Stomach (tissue), 4 donors: ENCODE data around the gene MRPL23.

Experiments
- EP300 ChIP-seq: sonication (generic); formaldehyde crosslinking; IDR thresholded peaks from one replicate; pipeline ENCODE4 v1.6.1; 2017; ENCODE audit warnings: antibody characterized with exemption
- POLR2A ChIP-seq, 4 donors: fragments of 450-650 bp; IDR thresholded peaks; one replicate each; pipeline ENCODE4 v1.6.1; 2016; ENCODE audit warnings: antibody characterized with exemption in 4 of 4, control low read depth in 2 of 4, mild to moderate bottlenecking in 1 of 4, moderate library complexity in 1 of 4
- POLR2AphosphoS5 ChIP-seq, 3 donors: sonication (generic); formaldehyde crosslinking; IDR thresholded peaks; one replicate each; pipeline ENCODE4 v1.6.1; 2016; ENCODE audit warnings: antibody characterized with exemption in 3 of 3
- TF ChIP-seq, protein P1 (sequence below), 7 experiments: fragments of 450-650 bp in 4 of 7; fragments of 200-600 bp in 3 of 7; sonication (generic) in 3 of 7; IDR thresholded peaks; one replicate each; pipeline ENCODE4 v1.5.1; 2016 to 2019; ENCODE audit warnings: antibody characterized with exemption in 7 of 7, control low read depth in 2 of 7, mild to moderate bottlenecking in 1 of 7

DNA sequence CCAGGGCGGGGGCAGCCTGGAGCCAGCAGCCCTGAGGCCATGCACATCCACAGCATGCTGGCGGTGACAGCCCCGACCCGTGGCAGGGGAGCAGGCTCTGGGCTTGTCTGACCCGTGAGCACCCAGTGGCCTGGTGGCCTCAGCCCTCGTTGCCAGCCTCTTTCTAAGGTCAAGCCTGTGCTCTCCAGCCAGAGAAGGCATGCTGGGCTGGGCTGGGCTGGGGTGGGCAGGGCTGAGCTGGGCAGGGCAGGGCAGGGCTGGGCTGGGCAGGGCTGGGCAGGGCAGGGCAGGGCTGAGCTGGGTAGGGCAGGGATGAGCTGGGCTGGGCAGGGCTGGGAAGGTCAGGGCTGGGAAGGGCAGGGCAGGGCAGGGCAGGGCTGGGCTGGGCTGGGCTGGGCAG, 39.9 kb downstream of the MRPL23 start:
- TF ChIP-seq POLR2A (IDR thresholded peaks at IDR 0.05) (no peak), EP300 (no peak), POLR2AphosphoS5 (IDR thresholded peaks at IDR 0.05) (no peak)
- TF ChIP-seq, protein P1, sequence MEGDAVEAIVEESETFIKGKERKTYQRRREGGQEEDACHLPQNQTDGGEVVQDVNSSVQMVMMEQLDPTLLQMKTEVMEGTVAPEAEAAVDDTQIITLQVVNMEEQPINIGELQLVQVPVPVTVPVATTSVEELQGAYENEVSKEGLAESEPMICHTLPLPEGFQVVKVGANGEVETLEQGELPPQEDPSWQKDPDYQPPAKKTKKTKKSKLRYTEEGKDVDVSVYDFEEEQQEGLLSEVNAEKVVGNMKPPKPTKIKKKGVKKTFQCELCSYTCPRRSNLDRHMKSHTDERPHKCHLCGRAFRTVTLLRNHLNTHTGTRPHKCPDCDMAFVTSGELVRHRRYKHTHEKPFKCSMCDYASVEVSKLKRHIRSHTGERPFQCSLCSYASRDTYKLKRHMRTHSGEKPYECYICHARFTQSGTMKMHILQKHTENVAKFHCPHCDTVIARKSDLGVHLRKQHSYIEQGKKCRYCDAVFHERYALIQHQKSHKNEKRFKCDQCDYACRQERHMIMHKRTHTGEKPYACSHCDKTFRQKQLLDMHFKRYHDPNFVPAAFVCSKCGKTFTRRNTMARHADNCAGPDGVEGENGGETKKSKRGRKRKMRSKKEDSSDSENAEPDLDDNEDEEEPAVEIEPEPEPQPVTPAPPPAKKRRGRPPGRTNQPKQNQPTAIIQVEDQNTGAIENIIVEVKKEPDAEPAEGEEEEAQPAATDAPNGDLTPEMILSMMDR (IDR thresholded peaks at IDR 0.05): no peak
